Right cardiac atrium (tissue), 5 donors: ENCODE measurements around the gene WNT16. TPM values are rescaled to one million over a fixed set of nuclear protein-coding genes. Genes with fewer than 3 reads are reported as not detected.
"Not testable (repeated sequence)": the region's sequence is repeated elsewhere in the genome, so short reads cannot be mapped to it uniquely, and the experiment has no call there.

ENCODE experiments used
- ATAC-seq, 2 donors: fragments of 200-7000 bp; cut with Tn5 transposase; one replicate each; pipeline versions ENCODE4 v1.8.0 to v1.9.1; 2020; ENCODE audit warnings: moderate library complexity in 2 of 2, mild to moderate bottlenecking in 1 of 2
- DNase-seq, 3 donors: peaks; one replicate each; pipeline ENCODE4 v3.0.0-alpha.2; 2020
- H3K27ac ChIP-seq: one replicate; pipeline ENCODE4 v1.5.1; 2013; ENCODE audit warnings: mild to moderate bottlenecking, low read length, control low read depth, moderate library complexity
- H3K27me3 ChIP-seq: one replicate; pipeline ENCODE4 v1.6.1; 2013; ENCODE audit not compliant: control insufficient read depth, insufficient read depth
- H3K4me1 ChIP-seq: one replicate; pipeline ENCODE4 v1.6.1; 2013; ENCODE audit warnings: low read length; ENCODE audit not compliant: control insufficient read depth, insufficient read depth
- H3K4me3 ChIP-seq: one replicate; pipeline ENCODE4 v1.5.1; 2013; ENCODE audit warnings: low read length, control low read depth
- H3K9me3 ChIP-seq: one replicate; pipeline ENCODE4 v1.6.1; 2013; ENCODE audit warnings: low read length; ENCODE audit not compliant: control insufficient read depth
- WGBS: extraction: QIAGEN DNeasy Blood & Tissue Kit; methylation state at CpG from one replicate; pipeline ENCODE4 v1.1.7; 2013; 5-methylcytosine and 5-hydroxymethylcytosine counted together
- intact Hi-C, 4 donors: fragments of 100-400 bp; cut with DNase I; formaldehyde crosslinking; loops; one replicate each; pipeline versions ENCODE4 v1.11.0 to v1.14.0; 2022 to 2023
- polyA plus RNA-seq: library from polyadenylated mRNA; stranded (reverse); fragments of 200-250 nt; gene quantifications from one replicate; pipeline ENCODE4 v1.2.3, GENCODE V29; 2013
- total RNA-seq, 4 donors: library from RNA; stranded (reverse); fragmentation: NEBNext Ultra II Directional; extraction: Animal tissue kit (Norgen Biotek cat#: 25700); gene quantifications; one replicate each; pipeline ENCODE4 v1.2.1, GENCODE V29; 2021
- donor health status: healthy with polysubstance abuse.
- donor health status: DM: no; HTN: yes; CAD: no.
- donor health status: DM: no; HTN: no; CAD: no.
- donor health status: DM: no; HTN: yes; CAD: no; lungs with severe emphysema.
- donor health status: DM: yes; HTN: yes; CAD: no.

Gene WNT16
- total and polyA plus RNA-seq, 5 donors = not detected

- no peaks in the 10 kb centered on the region for H3K4me1 ChIP-seq
- no peak overlapping the region for H3K27ac ChIP-seq
- ATAC-seq = no peak
- WGBS = 55% methylated on average over 4 of the region's 4 CpGs
- H3K4me3 ChIP-seq = no peak overlapping the region
- intact Hi-C loops = no loop called here
- H3K27me3 ChIP-seq = no peaks in the 10 kb centered on the region
- no peak for DNase-seq
- no peaks in the 10 kb centered on the region for H3K9me3 ChIP-seq
These were observed 21.7 kb upstream of the WNT16 start for GRCh38 chr7:121307021-121307574.

DNA sequence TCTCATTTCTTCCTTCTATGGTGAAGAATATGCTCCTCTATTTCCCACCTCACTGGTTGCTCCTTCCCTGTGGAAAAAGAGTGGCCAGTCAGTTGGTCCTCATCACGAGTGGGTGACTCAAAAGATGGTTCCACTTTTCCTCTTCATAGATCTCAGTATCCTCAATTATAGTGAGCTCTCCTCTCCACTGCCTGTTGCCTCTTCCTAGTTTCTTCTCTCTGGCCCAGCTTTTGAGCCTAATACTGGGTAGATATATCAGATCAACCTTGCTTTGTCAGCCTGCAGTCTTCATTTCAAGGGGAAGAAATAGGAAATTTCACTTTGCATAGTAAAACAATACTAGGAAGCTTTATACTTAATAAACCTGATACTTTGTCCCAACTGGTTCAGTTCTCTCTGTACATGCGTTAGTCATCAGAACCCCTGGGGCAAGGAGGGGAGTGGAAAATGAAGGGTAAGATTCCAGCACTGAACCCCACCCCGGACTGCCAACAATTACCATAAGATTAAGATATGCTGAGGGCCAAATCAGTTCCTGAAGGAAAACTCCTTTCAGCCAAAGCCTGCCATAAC is 15.5 kb upstream of the WNT16 start:
- no peak for ATAC-seq
- DNase-seq = no peak
- no peaks in the 10 kb centered on the region for H3K9me3 ChIP-seq

DNA sequence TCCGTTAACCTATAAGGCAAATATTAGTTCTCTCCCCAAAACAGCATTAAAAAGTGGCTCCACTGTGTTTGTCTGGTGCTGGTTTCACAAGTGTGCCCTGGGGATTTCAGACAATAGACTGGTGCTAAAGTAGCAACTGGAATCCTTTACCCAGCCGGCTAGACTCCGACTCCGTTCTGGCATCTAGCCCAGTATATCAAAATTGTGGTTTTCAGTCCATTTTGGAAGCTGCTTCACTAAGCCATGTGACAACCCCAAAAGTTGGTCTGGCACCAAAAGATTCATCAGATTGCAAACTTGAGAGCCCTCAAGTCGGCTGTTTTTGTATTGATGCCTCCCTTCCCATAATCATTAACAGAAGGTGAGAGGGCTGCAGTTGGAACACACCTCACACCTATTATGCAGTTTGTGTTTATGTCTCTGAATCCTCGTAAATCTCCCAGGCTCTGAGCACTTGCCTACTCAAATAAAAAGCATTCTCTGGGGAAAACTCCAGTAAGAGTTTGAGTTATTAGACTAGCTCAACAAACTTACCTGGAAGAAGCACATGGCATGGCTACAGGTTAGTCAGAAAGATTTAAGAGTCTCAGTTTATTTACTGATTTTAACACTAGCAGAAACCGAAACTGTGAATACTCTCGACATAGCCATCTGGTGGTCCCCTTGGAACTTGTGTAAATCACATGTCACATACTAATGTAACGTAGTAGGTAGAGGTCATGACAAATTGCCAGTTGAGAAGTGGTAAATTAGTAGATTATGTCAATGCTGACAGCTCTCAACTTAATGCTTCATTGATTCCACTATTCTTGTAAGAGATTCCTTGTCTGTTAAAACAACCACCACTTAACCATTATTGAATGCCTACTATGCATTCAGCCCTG is 14.8 kb upstream of the WNT16 start:
- no peak for ATAC-seq
- intact Hi-C loops = no loop called here
- Histone ChIP-seq H3K27me3 (no peaks in the 10 kb centered on the region), H3K9me3 (no peaks in the 10 kb centered on the region), H3K4me3 (no peak overlapping the region), H3K27ac (no peak overlapping the region), H3K4me1 (no peaks in the 10 kb centered on the region)
- WGBS = 52% methylated on average over 9 of the region's 9 CpGs
- DNase-seq = no peak

More for the DNA sequence above, 15.5 kb upstream of the WNT16 start:
- WGBS = 51% methylated on average over 3 of the region's 3 CpGs
- Histone ChIP-seq H3K27me3 (no peaks in the 10 kb centered on the region), H3K4me3 (no peak overlapping the region), H3K27ac (no peak overlapping the region), H3K4me1 (no peaks in the 10 kb centered on the region)
- intact Hi-C loops = no loop called here

DNA sequence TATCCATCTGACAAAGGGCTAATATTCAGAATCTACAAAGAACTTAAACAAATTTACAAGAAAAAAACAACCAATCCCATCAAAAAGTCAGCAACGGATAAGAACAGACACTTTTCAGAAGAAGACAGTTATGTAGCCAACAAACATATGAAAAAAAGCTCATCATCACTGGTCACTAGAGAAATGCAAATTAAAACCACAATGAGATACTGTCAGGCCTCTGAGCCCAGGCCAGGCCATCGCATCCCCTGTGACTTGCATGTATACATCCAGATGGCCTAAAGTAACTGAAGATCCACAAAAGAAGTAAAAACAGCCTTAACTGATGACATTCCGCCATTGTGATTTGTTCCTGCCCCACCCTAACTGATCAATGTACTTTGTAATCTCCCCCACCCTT is 13.6 kb upstream of the WNT16 start:
- H3K27me3 ChIP-seq, H3K27ac ChIP-seq, ATAC-seq, intact Hi-C loops, H3K4me1 ChIP-seq, H3K4me3 ChIP-seq, H3K9me3 ChIP-seq, DNase-seq: not testable (repeated sequence)
- 89% methylated on average over 2 of the region's 3 CpGs for WGBS

DNA sequence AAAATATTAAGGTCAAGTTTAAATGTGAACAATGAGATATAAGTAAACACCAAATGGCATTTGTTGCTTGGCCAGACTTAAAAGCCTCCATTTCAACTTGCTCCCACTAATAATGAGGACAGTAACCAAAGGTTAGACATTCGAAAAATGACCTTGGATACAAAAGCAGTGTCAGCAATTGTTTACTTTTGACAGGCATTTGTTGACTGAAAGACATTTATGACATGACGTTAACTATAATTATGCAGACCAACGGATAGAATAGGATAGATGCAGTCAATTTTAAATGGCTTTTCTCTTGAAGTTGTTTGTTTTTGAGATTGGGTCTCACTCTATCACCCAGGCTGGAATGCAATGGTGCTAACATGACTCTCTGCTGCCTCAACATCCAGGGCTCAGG is 6.3 kb upstream of the WNT16 start:
- 79% methylated on average over 3 of the region's 3 CpGs for WGBS
- H3K27me3 ChIP-seq = no peaks in the 10 kb centered on the region
- H3K9me3 ChIP-seq = no peaks in the 10 kb centered on the region
- no peaks in the 10 kb centered on the region for H3K4me1 ChIP-seq
- DNase-seq = no peak
- intact Hi-C loops = no loop called here
- H3K27ac ChIP-seq = no peak overlapping the region
- H3K4me3 ChIP-seq = no peak overlapping the region
- ATAC-seq = no peak

GRCh38 chr7:121323515-121324302 is 5.1 kb upstream of the WNT16 start:
- WGBS = 40% methylated on average over 5 of the region's 5 CpGs
- no peaks in the 10 kb centered on the region for H3K9me3 ChIP-seq
- no peak for DNase-seq
- no peak overlapping the region for H3K27ac ChIP-seq
- intact Hi-C loops = no loop called here
- no peaks in the 10 kb centered on the region for H3K27me3 ChIP-seq
- no peaks in the 10 kb centered on the region for H3K4me1 ChIP-seq
- no peak overlapping the region for H3K4me3 ChIP-seq
- no peak for ATAC-seq

DNA sequence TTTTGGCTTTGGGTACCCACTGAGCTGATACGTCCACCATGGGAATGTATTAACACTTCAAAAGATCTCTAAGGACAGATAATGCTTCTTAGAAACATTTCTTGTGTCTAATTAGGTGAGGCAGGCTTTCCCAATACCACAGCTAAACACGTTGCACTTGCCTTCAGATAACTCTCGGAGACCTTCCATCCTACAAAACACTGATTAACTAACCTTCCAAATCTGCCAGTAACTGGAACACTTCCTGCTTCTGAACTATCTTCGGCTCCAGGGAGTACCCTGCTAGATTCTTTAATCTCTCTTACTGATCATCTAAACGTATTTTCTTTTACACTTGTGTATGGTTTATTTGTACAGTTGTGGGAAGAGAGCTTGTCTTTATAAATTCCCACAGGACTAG is 1.1 kb upstream of the WNT16 start:
- intact Hi-C loops = no loop called here
- WGBS = 75% methylated on average over 5 of the region's 5 CpGs
- Histone ChIP-seq H3K27ac (no peak overlapping the region), H3K9me3 (no peaks in the 10 kb centered on the region), H3K27me3 (no peaks in the 10 kb centered on the region), H3K4me1 (peaks cover 2% of the 10 kb centered on the region), H3K4me3 (no peak overlapping the region)
- DNase-seq (no peak), ATAC-seq (no peak)

DNA sequence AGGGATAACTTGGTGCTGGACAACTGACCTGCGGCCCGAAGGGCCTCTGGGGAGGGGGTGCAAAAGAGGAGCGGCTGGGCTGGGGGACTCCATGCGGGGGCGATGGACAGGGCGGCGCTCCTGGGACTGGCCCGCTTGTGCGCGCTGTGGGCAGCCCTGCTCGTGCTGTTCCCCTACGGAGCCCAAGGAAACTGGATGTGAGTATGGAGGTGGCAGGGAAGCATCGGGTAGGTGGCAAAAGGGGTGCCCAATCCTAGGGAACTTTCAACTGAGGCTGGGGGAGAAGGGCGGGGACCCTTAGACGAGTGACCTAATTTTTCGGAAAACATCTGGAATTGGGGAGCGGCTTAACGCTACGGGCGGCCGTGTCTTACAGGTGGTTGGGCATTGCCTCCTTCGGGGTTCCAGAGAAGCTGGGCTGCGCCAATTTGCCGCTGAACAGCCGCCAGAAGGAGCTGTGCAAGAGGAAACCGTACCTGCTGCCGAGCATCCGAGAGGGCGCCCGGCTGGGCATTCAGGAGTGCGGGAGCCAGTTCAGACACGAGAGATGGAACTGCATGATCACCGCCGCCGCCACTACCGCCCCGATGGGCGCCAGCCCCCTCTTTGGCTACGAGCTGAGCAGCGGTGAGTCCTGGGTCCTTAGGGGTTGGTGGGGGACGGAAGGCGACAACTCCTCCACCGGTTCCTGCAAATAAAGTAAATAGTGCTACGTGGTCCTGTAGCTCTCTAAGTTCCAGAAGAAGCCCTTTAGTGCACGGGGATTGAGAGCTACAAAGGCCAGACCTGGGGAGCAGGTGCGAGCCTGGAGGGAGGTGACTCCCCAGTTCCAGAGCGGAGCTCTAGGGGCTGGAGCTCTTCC is 622 bp downstream of the WNT16 start:
- H3K27ac ChIP-seq = no peak overlapping the region
- peaks cover 2% of the 10 kb centered on the region for H3K4me1 ChIP-seq
- intact Hi-C loops = no loop called here
- 3% methylated on average over 47 of the region's 47 CpGs for WGBS
- DNase-seq = peak in 2 of 3 donors; percentile 29 to 43
- H3K27me3 ChIP-seq = no peaks in the 10 kb centered on the region
- H3K9me3 ChIP-seq = no peaks in the 10 kb centered on the region
- peak overlapping the region; percentile 49 for H3K4me3 ChIP-seq
- ATAC-seq = peak; percentile 24 to 35

GRCh38 chr7:121330053-121330833 is 1.4 kb downstream of the WNT16 start:
- Histone ChIP-seq H3K9me3 (no peaks in the 10 kb centered on the region), H3K4me3 (peak overlapping the region; percentile 49), H3K4me1 (peaks cover 2% of the 10 kb centered on the region), H3K27ac (no peak overlapping the region), H3K27me3 (no peaks in the 10 kb centered on the region)
- 3% methylated on average over 52 of the region's 52 CpGs for WGBS
- intact Hi-C loops = no loop called here
- ATAC-seq (peak; percentile 25 to 29), DNase-seq (peak in 2 of 3 donors; percentile 30 to 40)

GRCh38 chr7:121331048-121331447 is 2.2 kb downstream of the WNT16 start:
- Histone ChIP-seq H3K4me1 (peaks cover 2% of the 10 kb centered on the region), H3K9me3 (no peaks in the 10 kb centered on the region), H3K27ac (no peak overlapping the region), H3K27me3 (no peaks in the 10 kb centered on the region), H3K4me3 (no peak overlapping the region)
- intact Hi-C loops = no loop called here
- WGBS = 80% methylated on average over 4 of the region's 4 CpGs
- no peak for ATAC-seq
- no peak for DNase-seq
